Breast epithelium (tissue), 3 donors: ENCODE data around the gene PTPRG.

Experiments
- POLR2A ChIP-seq: fragments of 450-650 bp; IDR thresholded peaks from one replicate; pipeline ENCODE4 v1.6.1; 2016; ENCODE audit warnings: antibody characterized with exemption, mild to moderate bottlenecking, moderate library complexity
- TF ChIP-seq, protein P1 (sequence below), 3 donors: fragments of 450-650 bp; IDR thresholded peaks; one replicate each; pipeline ENCODE4 v1.5.1; 2016 to 2017; ENCODE audit warnings: antibody characterized with exemption in 3 of 3, mild to moderate bottlenecking in 3 of 3, moderate library complexity in 3 of 3

DNA sequence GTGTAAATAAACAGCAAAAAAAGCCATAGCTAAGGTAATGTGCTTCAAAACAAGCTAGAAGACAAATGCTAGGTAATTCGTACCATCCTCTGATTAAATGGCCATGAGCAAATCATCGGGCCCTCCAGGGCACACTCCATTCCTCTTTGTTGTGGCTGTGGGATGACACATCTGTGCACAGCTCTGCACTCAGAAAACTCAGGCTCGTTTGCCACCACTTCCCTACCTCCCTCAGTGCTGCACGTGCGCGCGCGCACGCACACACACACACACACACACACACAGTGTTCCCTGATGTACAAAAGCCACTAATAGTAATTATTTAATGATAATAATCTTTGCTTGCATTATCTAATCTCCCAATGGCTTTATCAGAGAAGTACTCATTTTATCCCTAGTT lies 475.4 kb downstream of the PTPRG start:
- no peak for TF ChIP-seq POLR2A
- TF ChIP-seq, protein P1, sequence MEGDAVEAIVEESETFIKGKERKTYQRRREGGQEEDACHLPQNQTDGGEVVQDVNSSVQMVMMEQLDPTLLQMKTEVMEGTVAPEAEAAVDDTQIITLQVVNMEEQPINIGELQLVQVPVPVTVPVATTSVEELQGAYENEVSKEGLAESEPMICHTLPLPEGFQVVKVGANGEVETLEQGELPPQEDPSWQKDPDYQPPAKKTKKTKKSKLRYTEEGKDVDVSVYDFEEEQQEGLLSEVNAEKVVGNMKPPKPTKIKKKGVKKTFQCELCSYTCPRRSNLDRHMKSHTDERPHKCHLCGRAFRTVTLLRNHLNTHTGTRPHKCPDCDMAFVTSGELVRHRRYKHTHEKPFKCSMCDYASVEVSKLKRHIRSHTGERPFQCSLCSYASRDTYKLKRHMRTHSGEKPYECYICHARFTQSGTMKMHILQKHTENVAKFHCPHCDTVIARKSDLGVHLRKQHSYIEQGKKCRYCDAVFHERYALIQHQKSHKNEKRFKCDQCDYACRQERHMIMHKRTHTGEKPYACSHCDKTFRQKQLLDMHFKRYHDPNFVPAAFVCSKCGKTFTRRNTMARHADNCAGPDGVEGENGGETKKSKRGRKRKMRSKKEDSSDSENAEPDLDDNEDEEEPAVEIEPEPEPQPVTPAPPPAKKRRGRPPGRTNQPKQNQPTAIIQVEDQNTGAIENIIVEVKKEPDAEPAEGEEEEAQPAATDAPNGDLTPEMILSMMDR (IDR thresholded peaks at IDR 0.05) = no peak
